Left kidney (tissue), 2 donors: ENCODE data around the gene ATG9A. TPM values are rescaled to one million over a fixed set of nuclear protein-coding genes. Genes with fewer than 3 reads are reported as not detected.
A peak's percentile ranks its signal among the peaks of the same experiment; 100 is the strongest.

Experiments
- DNase-seq: peaks from one replicate; pipeline ENCODE4 v3.0.0-alpha.2; 2013
- polyA plus RNA-seq: library from polyadenylated mRNA; unstranded; fragments of 120-200 nt; gene quantifications from one replicate; pipeline ENCODE4 v1.2.1, GENCODE V29; 2013; ENCODE audit not compliant: insufficient read length

The ATG9A gene
- polyA plus RNA-seq, 1 donor = 49.5 TPM

DNA sequence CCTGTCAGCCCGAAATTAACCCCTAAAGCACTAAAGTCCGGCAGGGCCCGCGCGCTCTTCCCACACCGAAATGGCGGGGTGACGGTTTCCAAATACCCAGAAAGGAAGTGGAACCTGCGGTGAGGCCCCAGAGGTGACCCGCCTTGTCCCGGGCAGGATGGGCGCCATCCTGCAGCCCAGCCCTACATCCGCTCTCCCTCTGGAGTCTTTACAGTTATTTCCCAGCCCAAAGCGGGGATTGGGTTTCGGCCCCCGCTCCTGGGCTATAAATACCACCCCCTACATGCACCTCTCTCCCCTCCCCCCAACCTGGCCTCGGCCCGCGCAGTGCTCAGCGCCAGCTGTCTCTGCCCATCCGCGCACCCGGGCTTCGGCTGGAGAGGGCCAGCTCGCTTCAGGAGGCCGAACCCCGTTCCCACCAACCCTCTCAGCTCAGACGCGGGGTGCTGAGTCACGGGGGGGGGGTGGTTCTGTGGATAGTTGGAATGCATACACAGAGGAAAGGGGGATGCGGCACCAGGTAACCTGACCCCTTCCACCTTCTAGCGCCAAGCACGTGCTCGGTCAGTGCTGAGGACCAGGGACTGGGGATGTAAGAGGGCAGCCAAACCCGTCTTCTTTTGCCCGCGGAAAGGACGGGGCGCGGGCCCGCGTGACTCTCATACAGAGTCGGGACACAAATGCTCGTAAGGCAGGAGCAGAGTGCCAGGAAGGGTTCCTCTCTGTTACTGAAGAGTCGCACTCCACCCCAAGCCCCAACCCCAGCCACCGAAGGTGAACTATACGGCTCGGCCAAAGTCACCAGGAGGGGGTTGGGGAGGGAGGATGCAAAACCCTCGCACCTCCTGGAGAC, 23.7 kb upstream of the ATG9A start, which contains the start of gene TUBA4B:
TSS of gene TUBA4B (plus strand) at position 344 of the 853 bp plus-strand sequence. CDS start at position 509, 165 bp downstream.
- no peak for DNase-seq

DNA sequence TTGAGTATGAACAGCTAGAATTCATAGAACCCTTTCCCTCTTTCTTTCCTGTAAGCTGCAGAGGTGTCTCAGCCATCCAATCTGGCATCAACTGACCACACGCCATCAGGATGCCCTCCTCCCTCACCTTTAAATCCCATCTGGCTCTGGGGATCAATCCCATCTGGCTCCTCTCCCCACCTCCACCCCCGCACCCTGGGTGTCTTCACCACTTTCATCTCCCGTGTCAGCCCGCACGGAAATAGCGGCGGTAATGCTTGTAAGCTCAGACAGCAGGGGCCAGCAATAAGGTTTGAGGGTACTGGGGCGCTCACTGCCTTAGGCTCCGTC, 23.1 kb upstream of the ATG9A start:
- no peak for DNase-seq

DNA sequence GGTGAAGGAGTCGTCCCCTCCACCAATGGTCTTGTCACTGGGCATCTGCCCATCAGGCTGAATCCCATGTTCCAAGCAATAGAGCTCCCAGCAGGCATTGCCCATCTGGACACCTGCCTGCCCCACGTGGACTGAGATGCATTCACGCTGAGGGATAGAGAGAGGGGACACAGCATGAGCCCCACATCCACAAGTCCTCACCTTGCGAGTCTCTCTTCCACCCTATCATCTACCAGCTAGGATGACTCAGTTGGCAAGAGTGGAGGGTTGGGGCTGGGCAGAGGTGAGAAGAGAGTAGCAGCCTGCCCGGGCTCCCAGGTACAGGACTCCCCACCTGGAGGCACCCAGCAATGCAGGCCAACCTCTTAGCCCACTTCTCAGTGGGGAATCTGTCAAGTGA, 22.6 kb upstream of the ATG9A start:
- DNase-seq = no peak

DNA sequence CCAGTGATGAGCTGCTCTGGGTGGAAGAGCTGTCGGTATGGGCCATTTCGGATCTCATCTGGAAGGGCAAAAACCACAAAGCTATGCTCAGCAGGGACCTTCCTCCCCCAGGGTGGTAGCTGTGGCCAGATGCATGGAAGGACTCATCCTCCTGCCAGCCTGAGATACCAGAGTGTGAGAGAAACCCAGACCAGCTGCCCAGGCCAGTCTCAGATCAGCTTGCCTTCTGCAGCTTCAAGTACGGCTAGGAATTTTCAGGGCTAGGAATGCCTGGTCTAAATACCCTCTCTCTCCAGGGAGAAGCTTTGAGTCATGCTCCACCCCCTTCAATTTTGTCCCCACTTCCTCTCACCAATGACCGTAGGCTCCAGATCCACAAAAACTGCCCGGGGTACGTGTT, 22.2 kb upstream of the ATG9A start:
- no peak for DNase-seq

DNA sequence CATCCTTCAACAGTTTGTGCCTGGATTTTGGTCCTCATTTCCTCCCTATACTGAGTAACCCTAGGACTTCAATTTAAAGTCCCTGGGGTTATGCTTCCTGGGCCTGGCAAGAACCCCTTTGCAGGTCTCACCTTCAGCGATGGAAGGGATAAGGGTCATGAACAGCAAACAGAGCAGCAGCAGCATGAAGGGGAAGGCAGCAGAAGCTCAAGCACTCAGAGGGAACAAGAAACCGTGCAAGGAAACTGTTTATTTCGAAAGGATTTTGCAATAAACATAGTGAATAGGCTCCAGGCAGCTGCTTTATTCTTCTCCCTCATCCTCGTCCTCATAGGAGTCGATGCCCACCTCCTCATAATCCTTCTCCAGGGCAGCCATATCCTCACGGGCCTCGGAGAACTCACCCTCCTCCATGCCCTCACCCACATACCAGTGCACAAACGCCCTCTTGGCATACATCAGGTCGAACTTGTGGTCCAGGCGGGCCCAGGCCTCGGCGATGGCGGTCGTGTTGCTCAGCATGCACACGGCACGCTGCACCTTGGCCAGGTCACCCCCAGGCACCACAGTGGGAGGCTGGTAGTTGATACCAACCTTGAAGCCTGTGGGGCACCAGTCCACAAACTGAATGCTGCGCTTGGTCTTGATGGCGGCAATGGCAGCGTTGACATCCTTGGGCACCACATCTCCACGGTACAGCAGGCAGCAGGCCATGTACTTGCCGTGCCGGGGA, 20.8 kb upstream of the ATG9A start:
- no peak for DNase-seq

DNA sequence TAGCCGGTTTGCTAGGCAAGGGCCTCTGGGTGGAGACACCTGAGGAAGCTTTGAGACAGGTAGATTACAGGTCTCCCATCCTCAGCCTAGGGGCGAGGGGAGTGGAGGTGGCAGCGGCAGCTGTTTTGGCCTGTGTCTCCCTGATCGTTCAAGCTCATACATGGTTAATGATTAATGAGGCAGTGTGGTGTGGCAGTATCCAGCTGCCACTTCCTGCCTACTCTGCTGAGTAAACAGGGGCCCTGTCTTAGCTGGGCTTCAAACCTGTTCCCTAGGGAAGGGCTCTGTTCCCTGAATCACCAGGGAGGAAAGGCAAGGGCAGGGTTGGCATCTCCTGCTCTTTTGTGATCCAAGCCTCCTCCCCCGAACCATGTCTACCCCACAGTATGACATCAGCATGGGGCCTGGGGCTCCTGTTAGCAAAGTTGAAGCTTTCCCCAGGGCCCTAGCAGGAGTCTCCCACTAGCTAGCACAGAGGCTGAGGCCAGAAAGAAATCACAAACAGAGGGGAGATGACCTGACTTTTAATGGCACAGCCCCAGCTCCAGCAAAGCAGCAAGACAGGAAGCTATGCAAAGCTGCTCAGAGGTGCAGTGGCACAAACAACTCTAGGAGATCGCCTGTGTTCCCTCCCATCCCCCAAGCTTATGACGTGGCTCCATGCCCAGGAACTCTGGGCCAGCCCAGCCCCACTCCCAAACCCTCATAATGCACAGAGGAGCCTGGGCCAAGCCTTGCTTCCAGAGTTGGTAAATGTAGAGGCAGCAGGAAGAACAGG, 20.0 kb upstream of the ATG9A start:
- peak; percentile 63 for DNase-seq

DNA sequence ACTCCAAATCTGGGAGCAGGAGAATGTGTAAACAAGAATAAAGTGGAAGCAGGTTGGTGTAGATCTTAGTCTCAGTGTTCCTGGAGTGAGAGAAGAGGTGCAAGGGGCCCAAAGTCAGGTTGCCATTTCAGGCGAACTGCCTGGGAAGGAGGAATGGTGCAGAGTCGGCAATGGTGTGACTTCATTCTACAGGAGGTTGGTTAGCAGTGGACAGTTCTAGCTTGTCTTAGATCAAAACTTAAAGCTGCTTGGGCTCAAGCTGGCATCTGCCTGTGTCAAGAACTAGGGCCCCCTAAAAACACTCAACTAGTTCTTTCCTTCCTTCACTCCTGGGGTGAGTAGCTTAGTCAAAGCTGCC, 19.4 kb upstream of the ATG9A start:
- no peak for DNase-seq

DNA sequence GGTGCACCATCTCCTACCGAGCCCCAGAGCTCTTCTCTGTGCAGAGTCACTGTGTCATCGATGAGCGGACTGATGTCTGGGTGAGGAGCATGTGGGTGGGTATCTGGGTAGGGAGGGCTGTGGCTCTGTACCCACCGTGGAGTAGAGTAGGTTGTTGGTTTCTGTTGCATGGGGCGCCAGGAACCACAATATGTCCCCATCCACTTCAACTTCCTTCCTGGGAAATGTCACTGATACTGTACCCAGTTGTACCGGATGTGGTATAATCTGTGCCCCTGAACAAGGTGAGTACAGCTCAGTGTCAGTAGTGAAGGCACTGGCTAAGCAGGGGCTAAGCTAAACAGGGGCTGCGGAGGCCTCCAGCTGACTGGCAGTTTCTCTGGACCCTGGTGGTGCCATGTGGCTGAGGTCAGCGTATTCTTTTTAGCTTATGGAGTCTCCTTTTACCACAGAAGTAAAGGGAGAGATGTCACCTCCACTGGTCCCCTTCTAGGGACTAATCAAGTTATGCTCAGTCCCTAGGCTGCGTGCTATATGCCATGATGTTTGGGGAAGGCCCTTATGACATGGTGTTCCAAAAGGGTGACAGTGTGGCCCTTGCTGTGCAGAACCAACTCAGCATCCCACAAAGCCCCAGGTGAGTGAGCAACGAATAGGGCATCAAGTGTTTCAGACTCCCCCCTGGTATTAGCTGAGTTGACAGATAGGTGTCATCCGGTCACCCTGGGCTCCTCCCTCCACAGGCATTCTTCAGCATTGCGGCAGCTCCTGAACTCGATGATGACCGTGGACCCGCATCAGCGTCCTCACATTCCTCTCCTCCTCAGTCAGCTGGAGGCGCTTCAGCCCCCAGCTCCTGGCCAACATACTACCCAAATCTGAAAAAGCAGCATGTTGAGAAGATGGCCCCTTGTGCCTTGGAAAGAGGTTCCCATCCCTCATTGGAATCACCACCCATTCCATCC, 18.5 kb upstream of the ATG9A start:
- no peak for DNase-seq

DNA sequence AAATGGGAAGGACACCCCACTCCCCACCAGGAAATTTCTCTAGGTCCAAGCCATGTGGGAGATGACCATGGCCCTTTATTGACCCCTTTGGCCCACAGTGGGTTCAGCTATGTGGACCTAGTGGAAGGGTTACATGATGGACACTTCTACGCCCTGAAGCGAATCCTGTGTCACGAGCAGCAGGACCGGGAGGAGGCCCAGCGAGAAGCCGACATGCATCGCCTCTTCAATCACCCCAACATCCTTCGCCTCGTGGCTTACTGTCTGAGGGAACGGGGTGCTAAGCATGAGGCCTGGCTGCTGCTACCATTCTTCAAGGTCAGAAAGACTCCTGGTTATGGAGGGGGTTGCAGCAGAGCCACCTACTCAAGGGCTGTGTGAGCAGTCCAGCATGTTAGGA, 17.1 kb upstream of the ATG9A start:
- no peak for DNase-seq

DNA sequence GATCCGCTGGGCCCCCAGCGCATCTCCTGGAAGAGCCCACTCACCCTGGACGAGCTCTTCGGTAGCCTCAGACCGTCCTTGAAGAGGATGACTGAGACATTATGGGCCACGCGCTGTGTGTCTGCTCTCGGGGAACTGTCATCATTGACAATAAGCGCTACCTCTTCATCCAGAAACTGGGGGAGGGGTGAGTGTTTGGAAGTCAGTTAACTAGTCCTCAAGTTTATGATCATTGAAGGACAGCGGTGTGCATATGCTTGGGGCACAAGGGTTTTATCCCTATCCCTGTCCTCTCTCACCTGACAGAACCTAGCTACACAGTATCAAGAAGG, 16.4 kb upstream of the ATG9A start:
- no peak for DNase-seq

DNA sequence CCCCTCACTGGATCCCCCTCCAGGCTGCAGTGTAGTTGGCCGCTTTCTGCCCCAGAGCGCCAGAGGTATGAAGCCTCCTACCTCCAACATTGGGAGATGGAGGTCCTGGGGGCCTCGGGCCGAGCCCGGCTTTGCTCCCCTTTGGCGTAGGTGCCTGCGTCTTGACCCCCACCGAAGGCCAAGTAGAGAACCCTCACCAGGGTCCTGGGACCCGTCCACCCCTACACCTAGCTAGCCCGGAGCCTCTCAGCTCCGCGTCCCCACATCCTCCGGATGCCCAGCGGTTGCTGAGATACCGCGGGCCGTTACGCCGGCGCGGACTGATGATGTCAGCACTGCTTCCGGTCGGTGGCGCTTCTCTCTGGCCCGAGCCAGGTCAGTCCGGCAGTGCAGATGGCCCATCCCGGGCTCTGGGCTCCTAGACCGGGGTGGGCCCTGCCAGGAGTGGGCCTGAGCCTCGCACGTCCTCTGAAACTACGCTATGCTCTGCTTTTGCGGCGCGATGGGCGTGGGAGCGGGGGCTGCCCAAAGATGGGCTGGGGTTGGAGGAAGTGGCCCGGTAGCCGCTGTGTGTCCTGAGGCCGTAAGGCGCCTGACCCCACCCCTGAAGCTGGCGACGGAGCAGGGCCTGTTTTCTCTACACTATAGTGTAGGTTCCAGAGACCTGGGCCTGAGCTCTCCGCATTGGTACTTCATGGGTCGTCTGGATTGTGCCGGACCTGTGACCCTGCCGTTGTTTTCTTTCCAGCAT, 15.9 kb upstream of the ATG9A start, which contains the start of the genes GLB1L and STK16:
TSS of gene GLB1L (minus strand) at position 297 of the 751 bp plus-strand sequence. CDS start 1,871 bp downstream, outside the sequence.
TSS of gene STK16 (plus strand) at position 332 of the 751 bp plus-strand sequence. CDS start 521 bp downstream, outside the sequence.
- DNase-seq = peak; percentile 93

DNA sequence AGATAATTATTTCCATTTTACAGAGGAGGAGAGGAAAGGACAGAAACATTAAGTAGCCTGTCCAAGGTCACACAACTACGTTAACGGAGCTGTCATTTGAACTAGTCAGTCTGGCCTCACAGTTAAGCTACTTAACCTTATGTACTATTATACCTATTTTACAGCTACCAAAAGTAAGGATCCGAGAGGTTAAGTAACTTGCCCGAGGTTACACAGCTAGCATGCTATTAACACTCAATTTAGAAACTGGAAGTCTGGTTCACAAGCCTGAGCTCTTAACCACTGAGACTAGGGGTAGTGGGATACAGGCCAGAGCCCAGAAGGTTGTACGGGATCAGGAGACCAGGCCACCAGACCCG, 15.3 kb upstream of the ATG9A start:
- no peak for DNase-seq

DNA sequence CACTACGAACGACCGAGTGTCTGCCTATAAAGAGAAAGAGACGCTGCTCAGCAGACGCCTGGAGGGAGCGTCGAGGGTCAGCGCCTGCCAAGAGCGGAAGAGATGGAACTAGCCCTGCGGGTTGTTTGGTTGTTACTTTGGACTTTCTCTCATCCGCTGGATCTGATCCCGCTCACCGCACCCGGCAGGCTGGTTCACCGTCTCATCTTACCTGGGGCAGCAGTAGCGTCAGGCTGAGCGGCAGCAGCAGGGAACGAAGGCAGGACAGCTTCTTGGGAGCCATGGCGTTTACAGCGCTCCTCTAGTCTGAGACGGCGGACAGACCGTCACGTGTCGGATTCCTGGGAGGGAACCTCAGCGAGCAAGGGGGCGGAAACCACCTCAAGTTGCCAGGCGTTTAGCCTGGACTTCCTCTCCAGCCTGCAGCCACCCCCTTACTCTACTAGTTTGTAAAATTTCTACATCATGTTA, 13.9 kb upstream of the ATG9A start:
- no peak for DNase-seq

DNA sequence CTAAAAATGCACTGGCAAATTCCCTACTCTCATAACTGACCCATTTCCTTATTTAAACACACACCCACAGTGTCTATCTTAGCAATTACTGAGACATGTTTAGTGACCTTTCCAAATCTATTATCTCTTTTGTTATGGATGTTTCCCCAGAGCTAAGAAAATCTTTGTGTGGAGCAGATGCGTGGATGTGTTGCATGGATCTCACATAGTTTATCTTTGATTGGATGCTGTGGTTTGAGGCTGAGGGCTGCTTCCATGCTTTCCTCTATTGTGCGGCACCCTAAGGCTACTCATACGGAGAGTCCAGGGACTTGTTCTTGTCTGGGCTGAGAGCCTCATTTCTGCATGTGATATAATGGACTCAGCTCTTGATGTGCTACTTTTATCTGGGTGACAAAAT, 4.9 kb upstream of the ATG9A start:
- DNase-seq = no peak

DNA sequence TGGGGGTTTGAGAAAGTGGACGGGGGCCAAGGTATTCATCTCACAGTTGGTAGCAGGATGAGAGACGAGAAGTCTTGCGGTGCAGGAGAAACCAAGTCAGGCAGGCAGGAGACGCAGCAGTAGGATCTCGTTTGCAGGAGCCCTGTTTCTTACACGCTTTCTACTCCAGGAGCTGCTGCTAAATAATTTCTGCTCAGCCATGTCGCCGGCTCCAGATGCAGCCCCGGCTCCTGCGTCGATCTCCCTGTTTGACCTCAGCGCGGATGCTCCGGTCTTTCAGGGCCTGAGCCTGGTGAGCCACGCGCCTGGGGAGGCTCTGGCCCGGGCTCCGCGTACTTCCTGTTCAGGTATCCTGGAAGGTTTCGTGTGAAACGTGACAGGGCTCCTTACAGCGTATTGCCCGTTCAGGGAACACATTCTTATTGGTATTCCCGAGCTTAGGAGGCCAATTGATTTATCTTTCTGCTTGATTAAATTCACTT, 664 bp upstream of the ATG9A start:
- no peak for DNase-seq

DNA sequence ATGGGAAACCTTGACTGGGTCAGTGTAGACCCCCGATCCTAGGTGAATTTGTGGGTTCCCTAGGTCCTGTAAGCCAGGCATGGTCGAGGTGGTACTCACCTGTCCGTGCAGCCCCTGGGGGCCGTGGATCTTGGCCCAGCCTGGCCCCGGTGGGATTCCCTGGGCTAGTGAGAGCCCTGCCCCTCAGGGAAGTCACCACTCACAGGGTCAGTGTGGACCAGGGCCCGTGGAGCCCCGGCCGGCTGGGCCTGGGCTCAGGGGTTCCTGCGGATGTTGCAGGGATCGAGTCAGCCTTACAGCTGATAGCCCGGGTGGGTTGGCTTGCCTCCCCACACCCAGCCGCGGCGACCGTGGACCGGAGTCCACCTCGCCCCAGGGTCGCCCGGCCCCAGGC, 528 bp downstream of the ATG9A start:
- no peak for DNase-seq

DNA sequence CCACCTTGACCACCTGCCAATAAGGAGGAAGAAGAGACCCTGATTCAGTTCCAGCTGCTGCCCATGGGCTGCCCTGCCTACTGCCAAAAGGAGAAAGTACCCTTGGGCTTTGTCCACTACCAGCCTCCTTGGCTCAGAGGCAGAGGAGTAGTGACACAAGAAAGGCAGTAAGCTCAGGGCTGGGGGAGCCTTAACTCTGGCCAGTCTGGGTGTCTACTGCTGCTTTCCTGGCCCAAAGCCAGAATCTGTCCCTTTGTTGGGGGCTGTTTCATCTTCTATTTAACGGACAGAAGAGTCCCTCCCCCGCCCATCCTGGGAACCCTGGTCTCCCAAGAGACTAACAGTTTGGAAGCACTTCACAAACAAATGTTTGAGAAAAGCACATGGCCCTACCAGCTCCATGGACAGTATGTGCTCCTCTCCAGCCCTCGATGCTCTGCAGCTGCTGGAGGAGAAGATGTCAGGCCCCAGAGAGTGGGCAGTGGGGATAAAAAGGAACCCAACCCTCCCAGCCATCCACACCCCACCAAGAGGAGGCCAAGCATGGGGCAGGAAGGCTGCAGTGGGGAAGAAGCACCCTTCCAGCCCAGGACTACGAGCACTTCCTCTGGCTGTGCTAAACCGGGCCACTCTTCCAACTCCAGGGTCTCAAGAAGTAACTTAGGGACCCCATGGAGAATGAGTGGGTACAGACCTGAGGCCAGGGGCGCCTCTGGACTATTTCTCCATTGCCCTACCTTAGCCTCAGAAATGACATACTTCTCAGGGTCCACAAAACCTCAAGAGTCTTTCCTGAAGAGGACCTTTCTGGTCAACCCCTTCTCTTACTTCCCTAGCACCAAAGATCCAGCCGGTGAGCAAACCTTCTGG, 1.2 kb downstream of the ATG9A start:
- DNase-seq = no peak

DNA sequence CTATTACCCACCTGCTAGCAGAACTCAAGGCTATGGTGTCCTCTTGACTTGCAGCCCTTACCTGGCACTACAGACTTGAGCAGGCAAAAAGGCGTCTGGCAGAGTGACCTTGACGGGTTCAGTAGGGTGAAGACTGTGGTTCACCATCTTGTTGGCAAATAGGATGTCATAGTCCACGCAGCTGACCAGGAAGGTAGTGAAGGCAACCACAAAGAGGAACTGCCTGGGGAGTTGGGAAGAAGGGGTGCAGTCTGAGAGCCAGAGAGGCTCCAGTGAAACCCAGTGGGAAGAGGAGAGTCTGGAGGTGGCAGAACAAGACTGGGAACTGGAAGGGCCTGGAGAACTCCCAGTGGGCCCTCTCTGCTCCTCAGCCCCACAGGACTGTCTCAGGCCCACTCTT, 4.1 kb downstream of the ATG9A start:
- no peak for DNase-seq

DNA sequence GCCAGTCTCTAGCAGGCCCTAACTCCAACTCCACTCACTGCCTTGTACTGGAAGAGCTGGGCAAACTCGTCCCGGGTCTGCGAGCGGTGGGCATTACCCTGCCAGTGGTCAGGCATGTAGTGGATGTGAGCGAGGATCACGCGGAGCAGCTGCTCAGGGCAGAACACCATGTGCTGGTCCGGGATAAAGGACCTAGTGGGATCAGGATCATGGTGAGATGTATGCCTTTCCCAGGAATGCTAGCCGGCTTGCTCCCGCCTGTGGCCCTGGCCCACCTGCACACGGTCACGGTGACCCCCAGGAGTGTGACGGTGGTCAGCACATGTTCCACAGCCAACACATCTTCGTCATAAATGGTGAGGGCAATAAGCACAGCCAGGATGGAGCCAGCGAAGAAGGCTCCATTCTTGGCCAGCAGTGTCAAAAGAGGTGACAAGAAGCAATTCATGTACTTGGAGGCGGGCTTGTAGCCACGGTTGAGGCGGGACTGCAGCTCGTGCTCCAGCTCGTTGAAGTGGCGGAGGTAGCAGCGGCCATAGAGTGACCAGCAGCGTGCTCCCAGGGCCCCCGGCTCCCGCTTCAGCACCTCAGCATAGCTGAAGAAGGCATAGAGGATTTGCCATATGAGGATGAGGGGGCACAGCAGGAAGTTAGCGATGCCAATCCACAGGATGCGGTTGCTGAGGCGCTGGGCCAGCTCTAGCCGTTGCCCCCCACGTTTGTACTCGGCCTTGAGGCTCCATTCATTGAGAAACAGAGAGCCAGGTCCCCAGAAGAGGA, 5.4 kb downstream of the ATG9A start:
- DNase-seq = no peak
